Inferior parietal cortex (tissue), 1 donor: ENCODE results near the gene GPLD1.
"Not testable (repeated sequence)": the region's sequence is repeated elsewhere in the genome, so short reads cannot be mapped to it uniquely, and the experiment has no call there.

ENCODE experiments used
- DNase-seq: peaks from one replicate; pipeline ENCODE4 v3.0.0-alpha.2; 2016; ENCODE audit errors: extremely low spot score

Gene GPLD1

GRCh38 chr6:24410622-24411021 is 78.8 kb downstream of the GPLD1 start:
- no peak for DNase-seq

DNA sequence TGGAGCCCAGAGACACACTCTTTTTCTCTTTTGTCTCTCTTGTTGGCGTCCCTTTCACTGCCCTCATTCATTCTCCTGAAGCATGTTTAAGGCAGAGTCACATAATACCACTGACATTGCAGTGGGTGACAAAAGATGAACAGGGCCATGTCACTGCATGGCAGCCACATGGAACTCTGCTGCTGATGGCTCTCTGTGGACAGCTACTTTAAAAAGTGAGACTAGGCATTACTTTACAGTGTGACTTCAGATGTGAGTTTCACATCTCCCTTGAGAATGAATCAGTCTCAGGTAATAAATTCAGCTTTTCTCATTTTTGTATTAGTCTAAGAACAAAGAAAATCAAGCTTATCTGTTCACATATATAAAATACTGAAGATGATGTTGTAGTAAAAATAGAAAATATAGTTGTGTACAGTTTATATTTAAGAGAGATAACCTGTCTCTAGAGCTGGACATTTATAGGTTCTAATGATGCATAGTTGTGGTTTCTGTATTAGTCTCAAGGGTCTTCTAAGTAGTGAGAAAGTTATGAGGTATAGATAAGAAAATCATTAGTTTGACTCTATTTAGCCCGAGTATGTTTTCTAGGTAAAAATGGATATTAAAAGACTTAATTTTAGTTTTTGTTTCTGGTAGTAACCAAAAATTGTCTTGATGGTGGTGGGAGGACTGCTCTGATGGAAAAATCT is 80.5 kb downstream of the GPLD1 start:
- no peak for DNase-seq

GRCh38 chr6:24405262-24405661 is 84.1 kb downstream of the GPLD1 start:
- DNase-seq: no peak

DNA sequence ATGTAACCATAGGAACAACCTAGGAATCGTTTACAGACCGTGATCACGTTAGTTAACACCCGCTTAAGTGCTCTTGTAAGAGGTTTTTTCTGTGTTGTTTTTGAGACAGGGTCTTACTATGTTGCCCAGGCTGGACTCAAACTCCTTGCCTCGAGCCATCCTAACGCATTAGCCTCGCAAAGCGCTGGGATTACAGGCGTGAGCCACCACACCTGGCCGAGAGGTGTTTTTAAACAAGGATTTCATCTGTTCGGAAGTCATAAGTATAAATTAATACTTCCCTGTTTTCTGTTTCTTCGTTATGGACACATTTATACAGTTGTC is 85.9 kb downstream of the GPLD1 start:
- DNase-seq: no peak

- peak; percentile 91 for DNase-seq
Observed at GRCh38 chr6:24402697-24403500, 86.5 kb downstream of the GPLD1 start, which contains the start of gene MRS2. TSS of gene MRS2 (plus strand) at chr6:24402936. CDS start at chr6:24403047, 111 bp downstream.

DNA sequence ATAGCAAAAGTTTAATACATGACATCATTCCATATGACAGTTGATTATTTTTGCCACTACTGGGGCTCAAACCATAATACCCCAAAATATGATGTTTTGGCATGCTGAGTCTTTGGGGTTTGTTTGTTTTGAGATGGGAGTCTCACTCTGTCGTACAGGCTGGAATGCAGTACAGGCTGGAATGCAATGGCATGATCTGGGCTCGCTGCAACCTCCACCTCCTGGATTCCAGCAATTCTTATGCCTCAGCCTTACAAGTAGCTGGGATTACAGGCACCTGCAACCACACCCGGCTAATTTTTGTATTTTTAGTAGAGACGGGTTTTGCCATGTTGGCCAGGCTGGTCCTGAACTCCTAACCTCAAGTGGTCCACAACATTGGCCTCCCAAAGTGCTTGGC is 87.9 kb downstream of the GPLD1 start:
- DNase-seq: no peak

- not testable (repeated sequence) for DNase-seq
Observed at GRCh38 chr6:24400045-24401039, 89.0 kb downstream of the GPLD1 start.

- DNase-seq: no peak
Observed at GRCh38 chr6:24397631-24398030, 91.7 kb downstream of the GPLD1 start.

GRCh38 chr6:24396824-24397223 is 92.6 kb downstream of the GPLD1 start:
- no peak for DNase-seq

GRCh38 chr6:24394780-24395437 is 94.5 kb downstream of the GPLD1 start:
- DNase-seq: peak; percentile 45

- no peak for DNase-seq
Observed at GRCh38 chr6:24394061-24394779, 95.2 kb downstream of the GPLD1 start.

- DNase-seq: no peak
Observed at GRCh38 chr6:24391756-24392405, 97.5 kb downstream of the GPLD1 start.

GRCh38 chr6:24391208-24391607 is 98.2 kb downstream of the GPLD1 start:
- no peak for DNase-seq

DNA sequence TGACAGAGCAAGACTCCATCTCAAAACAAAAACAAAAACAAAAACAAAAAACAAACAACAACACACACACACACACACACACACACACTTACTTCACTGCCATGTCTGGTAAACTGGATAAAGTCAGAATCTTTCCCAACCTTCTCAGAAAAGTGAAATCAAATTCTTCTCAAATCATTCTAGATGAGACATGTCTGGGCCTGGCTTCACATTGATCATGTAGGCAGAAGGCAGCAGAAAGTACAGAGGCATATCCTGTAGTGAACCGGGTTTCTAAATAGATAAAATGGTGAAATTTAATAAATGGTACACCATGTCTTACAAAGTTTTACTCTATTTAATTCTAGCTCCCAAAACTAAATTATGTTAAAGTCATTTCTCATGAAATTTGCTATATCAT is 101.6 kb downstream of the GPLD1 start:
- DNase-seq: no peak

DNA sequence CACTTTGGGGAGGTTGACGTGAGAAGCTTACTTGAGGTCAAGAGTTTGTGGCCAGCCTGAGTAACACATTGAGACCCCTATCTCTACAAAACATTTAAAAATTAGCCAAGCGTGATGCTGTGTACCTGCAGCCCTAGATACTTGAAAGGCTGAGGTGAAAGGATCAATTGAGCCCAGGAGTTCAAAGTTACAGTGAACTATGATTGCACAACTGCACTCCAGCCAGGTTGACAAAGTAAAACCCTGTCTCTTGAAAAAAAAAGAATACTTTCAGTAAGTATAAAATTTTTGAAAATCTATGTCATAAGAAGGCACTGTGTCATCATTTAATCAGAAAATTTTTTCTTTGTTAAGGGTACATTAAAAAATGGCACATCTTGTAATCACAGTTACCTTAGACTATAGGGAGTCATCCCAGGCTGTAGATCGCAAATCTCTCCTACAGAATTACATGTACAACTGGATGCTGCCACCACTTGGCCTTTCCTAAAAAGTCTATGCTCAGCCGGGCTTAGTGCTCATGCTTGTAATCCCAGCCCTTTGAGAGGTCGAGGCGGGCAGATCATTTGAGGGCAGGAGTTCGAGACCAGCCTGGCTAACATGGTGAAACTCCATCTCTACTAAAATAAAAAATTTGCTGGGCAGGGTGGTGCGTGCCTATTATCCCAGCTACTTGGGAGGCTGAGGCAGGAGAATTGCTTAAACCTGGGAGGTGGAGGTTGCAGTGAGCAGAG is 103.7 kb downstream of the GPLD1 start:
- no peak for DNase-seq

DNA sequence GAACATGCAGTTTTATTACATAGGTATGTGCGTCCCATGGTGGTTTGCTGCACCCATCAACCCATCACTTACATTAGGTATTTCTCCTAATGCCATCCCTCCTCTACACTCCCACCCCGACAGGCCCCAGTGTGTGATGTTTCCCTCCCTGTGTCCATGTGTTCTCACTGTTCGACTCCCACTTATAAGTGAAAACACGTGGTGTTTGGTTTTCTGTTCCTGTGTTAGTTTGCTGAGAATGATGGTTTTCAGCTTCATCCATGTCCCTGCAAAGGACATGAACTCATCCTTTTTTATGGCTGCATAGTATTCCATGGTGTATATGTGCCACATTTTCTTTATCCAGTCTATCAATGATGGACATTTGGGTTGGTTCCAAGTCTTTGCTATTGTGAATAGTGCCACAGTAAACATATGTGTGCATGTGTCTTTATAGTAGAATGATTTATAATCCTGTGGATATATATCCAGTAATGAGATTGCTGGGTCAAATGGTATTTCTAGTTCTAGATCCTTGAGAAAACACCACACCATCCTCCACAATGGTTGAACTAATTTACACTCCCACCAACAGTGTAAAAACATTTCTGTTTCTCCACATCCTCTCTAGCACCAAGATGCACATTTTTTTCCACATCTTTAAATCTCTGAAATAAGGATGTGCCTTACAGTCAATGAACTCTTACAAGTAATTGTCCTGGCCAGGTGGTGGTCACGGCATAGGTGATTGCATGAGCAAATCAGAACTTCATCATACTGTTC is 104.8 kb downstream of the GPLD1 start:
- not testable (repeated sequence) for DNase-seq

DNA sequence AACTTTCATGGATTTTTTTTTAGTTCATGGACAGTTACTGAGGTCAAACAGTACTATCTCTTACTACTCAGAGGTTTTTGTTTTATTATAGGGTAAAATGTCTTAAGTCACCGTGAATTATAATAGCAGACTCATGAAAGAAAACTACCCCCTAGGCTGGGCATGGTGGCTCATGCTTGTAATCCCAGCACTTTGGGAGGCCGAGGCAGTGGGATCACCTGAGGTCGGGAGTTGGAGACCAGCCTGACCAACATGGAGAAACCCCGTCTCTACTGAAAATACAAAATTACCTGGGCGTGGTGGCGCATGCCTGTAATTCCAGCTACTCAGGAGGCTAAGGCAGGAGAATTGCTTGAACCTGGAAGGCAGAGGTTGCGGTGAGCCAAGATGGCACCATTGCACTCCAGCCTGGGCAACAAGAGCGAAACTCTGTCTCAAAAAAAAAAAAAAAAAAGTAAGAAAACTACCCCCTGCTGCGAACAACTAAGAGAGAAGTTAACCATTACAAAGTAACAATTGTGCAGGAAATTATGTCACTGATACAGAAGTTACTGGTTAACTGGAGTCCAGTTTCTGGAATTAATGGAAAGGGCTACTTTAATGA is 106.4 kb downstream of the GPLD1 start:
- DNase-seq: not testable (repeated sequence)

DNA sequence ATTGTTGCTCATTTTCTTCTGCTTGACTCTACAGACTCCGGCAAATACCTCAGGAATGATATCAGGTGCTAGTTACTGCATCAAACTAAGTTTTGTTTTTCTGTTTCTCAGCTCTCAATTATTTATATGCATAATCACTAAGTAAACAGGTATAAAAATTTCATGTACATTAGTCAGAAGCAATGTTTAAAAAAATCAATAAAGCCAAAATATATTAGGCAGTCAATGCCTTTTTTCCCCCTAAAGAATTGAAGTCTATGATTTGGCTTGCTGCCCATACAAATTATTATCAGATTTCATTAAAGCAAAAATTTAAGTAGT is 107.2 kb downstream of the GPLD1 start:
- DNase-seq: no peak
